HG03571 (cell line): ENCODE measurements around the gene OR6N1.

Experiments
- ATAC-seq: cut with Tn5 transposase; IDR thresholded peaks from one replicate; pipeline ENCODE4 v1.9.1; 2021; ENCODE audit not compliant: unreplicated experiment

Gene OR6N1

GRCh38 chr1:158771950-158772866 is at the start of gene OR6N1:
OR6N1 (minus strand) TSS chr1:158772195; CDS start chr1:158766682, 5,513 bp downstream.
- ATAC-seq = no peak

DNA sequence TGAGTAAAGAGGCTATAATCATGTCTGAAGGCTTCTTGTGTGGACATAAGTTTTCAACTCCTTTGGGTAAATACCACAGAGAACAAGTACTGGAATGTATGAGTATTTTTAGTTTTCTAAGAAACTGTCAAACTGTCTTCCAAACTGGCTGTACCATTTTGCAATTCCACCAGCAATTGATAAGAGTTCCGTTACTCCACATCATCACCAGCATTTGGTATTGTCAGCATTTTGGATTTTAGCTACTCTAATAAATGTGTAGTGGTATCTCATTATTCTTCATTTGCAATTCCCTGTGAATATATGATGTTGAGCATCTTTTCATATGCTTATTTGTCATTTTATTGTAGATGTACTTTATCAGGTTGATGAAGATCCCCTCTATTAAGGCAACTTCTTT is 49.7 kb upstream of the OR6N1 start:
- ATAC-seq = no peak

DNA sequence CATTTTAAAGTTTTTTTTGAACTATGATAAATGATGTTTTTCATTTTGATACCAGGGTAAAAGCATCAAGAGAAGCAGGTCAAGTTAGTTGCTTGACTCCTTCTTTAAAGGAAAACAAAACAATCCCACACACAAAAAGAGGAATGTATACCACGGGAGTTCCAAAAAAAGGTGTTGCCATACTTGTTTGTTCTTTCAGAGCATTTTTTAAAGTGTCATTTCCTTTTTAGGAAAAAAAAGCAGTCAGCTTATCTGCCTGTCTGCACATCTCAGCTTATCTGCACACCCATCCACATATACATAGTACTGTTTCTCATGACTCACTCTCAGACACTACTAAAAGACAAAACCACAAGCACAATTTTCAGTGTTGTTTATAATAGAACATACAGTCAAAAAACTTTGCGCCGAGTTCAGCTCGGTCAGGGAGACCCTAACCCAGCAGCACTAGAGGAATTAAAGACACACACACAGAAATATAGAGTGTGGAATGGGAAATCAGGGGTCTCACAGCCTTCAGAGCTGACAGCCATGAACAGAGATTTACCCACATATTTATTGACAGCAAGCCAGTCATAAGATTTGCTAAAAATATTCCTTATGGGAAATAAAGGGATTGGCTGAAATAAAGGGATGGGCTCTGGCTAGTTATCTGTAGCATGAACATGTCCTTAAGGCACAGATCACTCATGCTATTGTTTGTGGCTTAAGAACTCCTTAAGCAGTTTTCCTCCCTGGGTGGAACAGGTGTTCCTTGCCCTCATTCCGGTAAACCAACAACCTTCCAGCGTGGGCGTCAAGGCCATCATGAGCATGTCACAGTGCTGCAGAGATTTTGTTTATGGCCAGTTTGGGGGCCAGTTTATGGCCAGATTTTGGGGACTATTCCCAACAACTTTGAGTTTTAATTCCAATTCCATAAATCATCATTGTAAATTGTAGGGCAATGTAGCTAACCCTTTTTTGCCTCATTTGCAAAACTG is 47.8 kb upstream of the OR6N1 start:
- ATAC-seq = peak; percentile 66

- ATAC-seq = no peak
Measured at GRCh38 chr1:158818975-158819431, 47.0 kb upstream of the OR6N1 start.

GRCh38 chr1:158818560-158818959 is 46.6 kb upstream of the OR6N1 start:
- ATAC-seq = no peak

DNA sequence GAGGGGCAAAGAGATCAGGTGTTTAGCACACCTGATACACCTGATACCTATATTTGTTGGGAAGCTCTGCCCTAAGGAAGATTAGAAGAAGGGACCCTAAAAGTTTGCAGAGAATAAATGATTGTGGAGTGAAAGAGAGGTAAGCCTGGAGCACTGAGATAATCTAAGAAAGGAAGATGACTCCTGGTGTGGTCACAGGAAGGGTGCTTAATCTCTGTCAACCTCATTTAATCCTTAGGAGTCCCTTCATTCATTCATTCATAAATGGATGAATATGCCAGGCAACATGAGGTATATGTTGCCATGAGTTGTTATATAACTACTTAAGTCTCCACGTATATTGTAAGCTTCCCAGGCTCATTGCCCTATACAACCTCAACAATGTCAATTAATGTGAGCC is 43.0 kb upstream of the OR6N1 start:
- ATAC-seq = no peak

- ATAC-seq = no peak
Measured at GRCh38 chr1:158813164-158813563, 41.2 kb upstream of the OR6N1 start.

DNA sequence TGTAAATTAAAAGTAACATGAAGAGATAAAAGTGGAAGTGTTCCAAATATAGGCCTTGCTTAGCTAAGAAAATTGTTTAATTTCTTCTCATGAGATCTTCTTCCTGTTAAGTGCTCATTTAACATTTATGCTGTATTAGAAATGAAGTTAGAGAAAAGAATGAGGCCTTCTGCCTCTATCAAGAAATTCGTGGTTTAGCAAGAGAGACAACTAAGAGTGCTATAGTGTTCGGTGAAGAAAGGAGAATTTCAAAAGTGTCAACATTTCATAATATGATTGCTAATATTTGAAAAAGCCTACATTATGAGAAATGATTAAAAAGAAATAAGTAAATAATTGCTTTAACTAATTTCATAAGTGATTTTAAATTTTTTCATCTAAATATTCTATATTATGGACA is 40.3 kb upstream of the OR6N1 start:
- no peak for ATAC-seq

DNA sequence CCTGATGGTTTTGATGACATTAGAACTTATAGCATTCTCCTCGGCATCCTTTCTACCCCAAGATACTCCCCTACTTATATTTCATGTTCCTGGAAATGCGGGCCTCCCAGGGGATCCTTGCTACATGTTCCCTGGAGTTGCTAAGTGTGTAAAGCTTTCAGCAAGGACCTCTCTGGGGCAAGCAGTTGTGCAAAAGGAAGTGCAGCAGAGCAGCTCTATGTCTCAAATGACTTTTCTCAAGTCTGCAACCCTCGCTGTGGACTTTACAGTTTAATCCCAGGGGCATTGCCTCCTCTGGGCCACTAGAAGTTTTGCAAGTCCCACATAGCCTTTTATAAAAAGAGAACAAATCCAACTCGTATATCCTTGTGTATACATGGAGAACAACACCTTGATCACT is 38.3 kb upstream of the OR6N1 start:
- no peak for ATAC-seq

- no peak for ATAC-seq
Measured at GRCh38 chr1:158809862-158810261, 37.9 kb upstream of the OR6N1 start.

GRCh38 chr1:158809256-158809655 is 37.3 kb upstream of the OR6N1 start:
- no peak for ATAC-seq

DNA sequence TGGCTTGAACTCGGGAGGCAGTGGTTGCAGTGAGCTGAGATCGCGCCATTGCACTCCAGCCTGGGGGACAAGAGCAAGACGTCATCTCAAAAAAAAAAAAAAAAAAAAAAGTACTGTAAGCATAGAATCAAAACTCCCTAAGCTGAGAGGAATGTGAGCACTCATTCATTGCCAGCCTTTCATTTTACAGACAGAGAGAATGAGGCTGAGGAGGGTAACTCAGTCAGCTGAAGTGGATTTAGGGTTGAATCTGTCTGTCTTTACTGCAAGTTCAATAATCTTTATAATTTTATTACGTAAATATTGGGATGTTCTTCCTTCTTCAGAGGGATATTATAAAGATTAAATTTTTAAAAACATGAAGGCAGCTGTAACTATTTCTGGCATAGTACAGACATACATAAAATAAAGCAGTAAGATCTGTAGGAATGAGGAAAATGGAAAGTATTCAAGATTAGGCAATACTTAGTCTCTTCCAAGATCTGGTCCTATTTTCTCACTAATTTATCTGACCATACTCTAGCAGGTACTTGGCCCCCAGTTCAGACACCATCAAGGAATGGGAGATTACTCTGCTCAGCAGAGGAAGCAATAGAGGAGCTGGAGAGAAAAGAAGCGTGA is 35.0 kb upstream of the OR6N1 start:
- no peak for ATAC-seq

- no peak for ATAC-seq
Measured at GRCh38 chr1:158803678-158804077, 31.7 kb upstream of the OR6N1 start.

DNA sequence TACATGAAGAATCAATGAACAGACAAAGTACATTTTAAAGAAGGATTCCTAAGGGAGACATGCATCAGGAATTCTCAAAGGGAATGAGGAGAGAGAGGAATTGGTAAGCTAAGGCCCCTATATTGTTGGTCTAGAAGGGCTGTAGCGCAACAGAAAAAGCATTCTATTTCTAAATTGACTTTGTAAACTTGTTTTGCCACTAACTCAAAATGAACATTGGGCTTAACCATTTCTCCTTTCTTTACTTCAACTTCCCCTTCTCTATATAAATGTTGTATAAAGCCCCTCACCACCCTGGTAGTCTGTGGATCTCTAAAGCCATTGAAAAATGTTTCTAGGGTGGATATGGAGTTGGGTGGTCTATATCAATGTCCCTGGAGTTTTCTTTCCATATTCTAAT is 29.4 kb upstream of the OR6N1 start:
- ATAC-seq = no peak

GRCh38 chr1:158800526-158800925 is 28.5 kb upstream of the OR6N1 start:
- no peak for ATAC-seq

- ATAC-seq = no peak
Measured at GRCh38 chr1:158799689-158800088, 27.7 kb upstream of the OR6N1 start.

DNA sequence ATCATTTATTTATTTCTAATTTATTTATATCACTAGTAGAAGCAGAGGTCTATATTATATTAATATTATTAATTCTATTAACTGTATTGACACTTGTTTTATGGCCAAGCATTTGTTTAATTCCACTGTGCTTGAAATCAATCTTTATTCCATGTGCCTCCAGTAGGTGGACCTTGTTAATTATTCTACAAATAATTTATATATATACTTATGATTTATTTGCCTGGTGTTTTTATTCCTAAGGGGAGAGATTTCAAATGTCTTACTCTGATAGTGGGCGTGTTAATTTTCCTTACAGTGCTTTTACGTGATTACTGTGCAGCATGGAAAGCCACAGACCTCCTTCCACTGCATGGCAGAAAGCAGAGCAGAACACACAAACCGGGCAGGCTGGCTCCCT is 26.5 kb upstream of the OR6N1 start:
- no peak for ATAC-seq

GRCh38 chr1:158794247-158794646 is 22.3 kb upstream of the OR6N1 start:
- ATAC-seq = no peak

DNA sequence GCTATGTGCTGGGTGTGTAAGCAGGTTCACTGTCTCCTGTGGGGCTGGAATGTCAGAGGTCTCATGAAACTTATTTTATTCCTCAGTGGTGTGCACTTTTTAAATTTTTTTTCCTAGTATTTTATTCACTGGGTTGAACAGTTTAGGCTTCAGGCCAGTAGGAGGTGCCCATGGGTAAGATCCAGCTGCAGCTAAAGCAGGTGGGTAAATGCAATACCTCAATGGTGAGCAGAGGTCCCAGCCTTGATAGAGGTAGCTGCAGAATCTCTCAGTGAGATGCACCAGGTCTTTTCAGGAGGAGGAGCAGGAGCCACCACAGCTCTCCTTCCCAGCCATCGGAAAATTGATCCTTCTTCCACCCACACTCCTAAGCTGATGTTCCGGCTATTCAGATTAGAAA is 21.6 kb upstream of the OR6N1 start:
- ATAC-seq = no peak

GRCh38 chr1:158781104-158781503 is 9.1 kb upstream of the OR6N1 start, which contains the start of gene OR6N2:
OR6N2 (minus strand) TSS chr1:158781204; CDS start chr1:158777635, 3,569 bp downstream.
- ATAC-seq = no peak

GRCh38 chr1:158754420-158754819 is 17.6 kb downstream of the OR6N1 start, which contains the start of gene OR6K6:
OR6K6 (plus strand) TSS chr1:158754720; CDS start chr1:158754888, 168 bp downstream.
- no peak for ATAC-seq
